Measurements from ENCODE around the gene SPAG5. TPM values are rescaled to one million over a fixed set of nuclear protein-coding genes. Genes with fewer than 3 reads are reported as not detected.

The SPAG5 gene
- total and polyA plus RNA-seq, 8 donors: 9.5 to 91.5 (median 51.6) TPM

DNA sequence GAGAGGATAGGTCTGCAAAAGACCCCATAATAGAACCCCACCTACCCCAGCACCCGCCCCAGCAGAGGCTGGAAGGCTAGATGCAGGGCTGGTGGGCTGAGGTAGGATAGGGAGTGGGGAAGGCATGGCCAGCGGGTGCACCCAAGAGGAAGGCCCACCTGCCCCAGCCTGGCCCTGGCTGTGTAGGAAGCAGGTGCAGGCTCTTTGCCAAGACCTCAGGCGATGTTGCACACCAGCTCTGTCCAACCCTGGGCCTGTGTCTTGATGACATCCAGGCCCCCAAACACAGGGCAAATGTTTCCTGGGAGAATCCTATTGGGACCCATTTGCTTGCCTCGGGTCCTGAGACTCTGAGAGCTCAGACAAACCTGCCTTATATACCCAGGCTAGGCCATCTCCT, 58.6 kb downstream of the SPAG5 start:
- intact Hi-C loops (cut with DNase I): loop anchor here in 1 of 2 donors (10.0 kb wide), 1 partner anchor 75 kb away; the partner anchor contains the start of gene RSKR
- DNase-seq (no peak), ATAC-seq (no peak)
- TF ChIP-seq, protein P1, sequence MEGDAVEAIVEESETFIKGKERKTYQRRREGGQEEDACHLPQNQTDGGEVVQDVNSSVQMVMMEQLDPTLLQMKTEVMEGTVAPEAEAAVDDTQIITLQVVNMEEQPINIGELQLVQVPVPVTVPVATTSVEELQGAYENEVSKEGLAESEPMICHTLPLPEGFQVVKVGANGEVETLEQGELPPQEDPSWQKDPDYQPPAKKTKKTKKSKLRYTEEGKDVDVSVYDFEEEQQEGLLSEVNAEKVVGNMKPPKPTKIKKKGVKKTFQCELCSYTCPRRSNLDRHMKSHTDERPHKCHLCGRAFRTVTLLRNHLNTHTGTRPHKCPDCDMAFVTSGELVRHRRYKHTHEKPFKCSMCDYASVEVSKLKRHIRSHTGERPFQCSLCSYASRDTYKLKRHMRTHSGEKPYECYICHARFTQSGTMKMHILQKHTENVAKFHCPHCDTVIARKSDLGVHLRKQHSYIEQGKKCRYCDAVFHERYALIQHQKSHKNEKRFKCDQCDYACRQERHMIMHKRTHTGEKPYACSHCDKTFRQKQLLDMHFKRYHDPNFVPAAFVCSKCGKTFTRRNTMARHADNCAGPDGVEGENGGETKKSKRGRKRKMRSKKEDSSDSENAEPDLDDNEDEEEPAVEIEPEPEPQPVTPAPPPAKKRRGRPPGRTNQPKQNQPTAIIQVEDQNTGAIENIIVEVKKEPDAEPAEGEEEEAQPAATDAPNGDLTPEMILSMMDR (IDR thresholded peaks at IDR 0.05): no peak
- Histone ChIP-seq H3K4me3 (no peak overlapping the region), H3K36me3 (no peaks in the 10 kb centered on the region), H3K27me3 (no peaks in the 10 kb centered on the region), H3K4me1 (no peaks in the 10 kb centered on the region), H3K9me3 (no peaks in the 10 kb centered on the region), H3K27ac (no peak overlapping the region)

DNA sequence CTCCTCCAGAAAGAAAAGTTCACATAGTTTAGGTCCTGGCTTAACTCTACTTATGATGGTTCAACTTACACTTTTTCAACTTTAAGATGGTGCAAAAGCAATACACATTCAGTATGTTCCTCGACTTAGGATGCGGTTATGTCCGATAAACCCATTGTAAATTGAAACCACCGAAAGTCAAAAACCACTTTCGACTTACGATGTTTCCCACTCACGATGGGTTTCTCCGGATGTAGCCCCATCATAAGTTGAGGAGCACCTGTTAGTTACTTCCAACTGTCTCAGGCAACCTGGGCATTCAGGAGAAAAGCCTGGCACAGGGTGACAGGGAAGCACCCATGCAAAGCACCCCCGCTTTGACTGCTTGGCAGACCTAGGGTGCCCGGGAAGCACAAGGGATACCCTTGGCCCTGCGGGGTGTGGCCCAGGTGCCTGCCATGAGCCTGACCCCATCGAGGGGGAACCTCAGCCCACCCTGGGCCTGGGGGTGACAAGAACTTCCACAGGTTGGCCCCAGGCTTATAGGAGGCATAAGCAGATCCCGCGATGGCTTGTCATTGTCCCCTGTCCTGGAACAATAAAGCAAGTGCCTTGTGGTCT, 60.4 kb downstream of the SPAG5 start:
- no peak overlapping the region for H3K4me3 ChIP-seq
- H3K4me1 ChIP-seq: no peaks in the 10 kb centered on the region
- no peak overlapping the region for H3K27ac ChIP-seq
- no peaks in the 10 kb centered on the region for H3K27me3 ChIP-seq
- H3K9me3 ChIP-seq: no peaks in the 10 kb centered on the region
- TF ChIP-seq, protein P1 (IDR thresholded peaks at IDR 0.05): no peak
- ATAC-seq (no peak), DNase-seq (no peak)
- H3K36me3 ChIP-seq: no peaks in the 10 kb centered on the region
- intact Hi-C loops (cut with DNase I): loop anchor here in 1 of 2 donors (5.0 kb wide), 1 partner anchor 41 kb away; no protein-coding TSS in a partner anchor

DNA sequence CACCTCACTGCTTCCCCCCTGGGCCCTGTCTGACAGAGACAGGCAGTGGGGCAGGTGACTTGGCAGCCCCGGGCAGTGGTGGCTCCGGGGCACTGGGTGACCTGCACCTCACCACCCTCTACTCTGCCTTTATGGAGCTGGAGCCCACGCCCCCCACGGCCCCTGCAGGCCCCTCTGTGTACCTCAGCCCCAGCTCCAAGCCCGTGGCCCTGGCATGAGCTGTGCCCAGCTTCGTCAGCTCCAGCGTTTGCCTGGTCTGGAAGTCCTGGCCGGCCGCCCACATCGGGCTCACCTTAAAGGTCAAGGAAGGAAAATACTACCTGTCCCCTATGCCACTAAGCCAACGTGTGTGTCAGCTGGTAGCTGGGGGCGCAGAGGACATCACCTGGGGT, 61.6 kb downstream of the SPAG5 start:
- no peaks in the 10 kb centered on the region for H3K9me3 ChIP-seq
- no peak for ATAC-seq
- no peaks in the 10 kb centered on the region for H3K27me3 ChIP-seq
- no peak for DNase-seq
- no peaks in the 10 kb centered on the region for H3K36me3 ChIP-seq
- H3K4me1 ChIP-seq: no peaks in the 10 kb centered on the region
- H3K4me3 ChIP-seq: no peak overlapping the region
- TF ChIP-seq, protein P1 (IDR thresholded peaks at IDR 0.05): no peak
- intact Hi-C loops (cut with DNase I): loop anchor here in 1 of 2 donors (5.0 kb wide), 1 partner anchor 40 kb away; no protein-coding TSS in a partner anchor
- no peak overlapping the region for H3K27ac ChIP-seq

DNA sequence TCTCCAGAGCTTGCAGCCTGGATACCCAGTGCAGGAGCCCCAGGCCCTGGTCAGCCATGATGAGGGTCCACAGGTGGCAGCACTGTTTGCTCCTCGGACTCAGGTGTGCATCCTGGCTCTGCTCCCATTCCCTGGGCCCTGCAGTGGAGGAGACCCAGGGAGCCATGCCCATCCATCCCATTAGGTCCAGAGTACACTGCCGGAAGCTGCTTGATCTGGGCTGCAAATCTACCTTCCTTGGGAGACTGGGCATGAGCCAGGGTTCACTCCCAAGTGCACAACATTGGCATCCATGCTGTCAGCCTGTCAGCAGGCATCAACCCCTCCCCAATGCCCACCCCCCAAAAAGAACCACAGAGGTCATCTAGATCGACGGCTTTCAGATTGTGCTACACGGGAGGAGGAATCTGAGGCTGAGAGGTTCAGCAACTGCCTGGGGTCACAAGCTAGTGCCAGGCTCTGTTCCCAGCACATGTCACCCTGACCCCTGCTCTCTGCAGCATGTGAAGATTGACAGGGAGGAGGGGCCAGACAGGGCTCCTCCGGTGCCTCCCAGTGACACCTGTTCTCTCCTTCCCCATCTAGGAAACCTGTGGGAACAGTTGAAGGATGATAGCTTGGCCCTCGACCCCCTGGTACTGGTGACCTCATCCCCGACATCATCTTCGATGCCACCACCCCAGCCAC, 62.1 kb downstream of the SPAG5 start:
- no peak for DNase-seq
- Histone ChIP-seq H3K4me3 (no peak overlapping the region), H3K27me3 (no peaks in the 10 kb centered on the region), H3K4me1 (no peaks in the 10 kb centered on the region), H3K9me3 (no peaks in the 10 kb centered on the region), H3K27ac (no peak overlapping the region), H3K36me3 (no peaks in the 10 kb centered on the region)
- ATAC-seq: no peak
- TF ChIP-seq, protein P1 (IDR thresholded peaks at IDR 0.05): no peak
- intact Hi-C loops (cut with DNase I): loop anchor here in 1 of 2 donors (5.0 kb wide), 1 partner anchor 39 kb away; no protein-coding TSS in a partner anchor

DNA sequence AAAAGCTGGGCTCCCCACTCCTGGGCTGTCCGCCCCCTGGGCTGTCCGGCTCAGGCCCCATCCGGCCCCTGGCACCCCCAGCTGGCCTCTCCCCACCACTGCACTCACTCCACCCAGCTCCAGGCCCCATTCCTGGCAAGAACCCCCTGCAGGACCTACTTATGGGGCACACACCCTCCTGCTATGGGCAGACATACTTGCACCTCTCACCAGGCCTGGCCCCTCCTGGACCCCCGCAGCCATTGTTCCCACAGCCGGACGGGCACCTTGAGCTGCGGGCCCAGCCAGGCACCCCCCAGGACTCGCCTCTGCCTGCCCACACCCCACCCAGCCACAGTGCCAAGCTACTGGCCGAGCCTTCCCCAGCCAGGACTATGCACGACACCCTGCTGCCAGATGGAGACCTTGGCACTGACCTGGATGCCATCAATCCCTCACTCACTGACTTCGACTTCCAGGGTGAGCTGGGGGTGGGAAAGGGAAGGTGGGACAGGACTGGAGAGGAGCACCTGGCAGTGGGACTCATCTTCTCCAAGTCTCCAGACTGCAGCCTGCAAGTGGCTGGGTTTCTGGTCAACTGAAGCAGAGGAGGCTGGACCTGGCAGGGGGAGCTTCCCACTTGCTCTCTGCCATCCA, 64.0 kb downstream of the SPAG5 start:
- ATAC-seq (no peak), DNase-seq (no peak)
- Histone ChIP-seq H3K4me1 (no peaks in the 10 kb centered on the region), H3K36me3 (no peaks in the 10 kb centered on the region), H3K27me3 (no peaks in the 10 kb centered on the region), H3K27ac (no peak overlapping the region), H3K4me3 (no peak overlapping the region), H3K9me3 (no peaks in the 10 kb centered on the region)
- intact Hi-C loops (cut with DNase I): loop anchor here in 1 of 2 donors (5.0 kb wide), 1 partner anchor 38 kb away; no protein-coding TSS in a partner anchor
- TF ChIP-seq, protein P1 (IDR thresholded peaks at IDR 0.05): no peak

Data from left lung (tissue), 10 donors.